Activated naive CD4-positive, alpha-beta T cell treated with anti-CD3 and anti-CD28 coated beads for 36 hours (primary cell): ENCODE measurements around the gene MYNN. TPM values are rescaled to one million over a fixed set of nuclear protein-coding genes. Genes with fewer than 3 reads are reported as not detected.

Source experiments
- total RNA-seq, 2 experiments: library from RNA; stranded (reverse); gene quantifications; one replicate each; pipeline ENCODE4 v1.2.3, GENCODE V29; 2021

MYNN gene
- total RNA-seq, 2 experiments from 2014 or later, result 12.0 to 13.5 TPM

Other genes starting within 250 kb of the MYNN start
- not detected for gene MECOM, start 109.7 kb upstream of the MYNN start, total RNA-seq
- 10 to 100 TPM; 16.0 to 20.4 TPM for gene TERC, start 8.3 kb upstream of the MYNN start, total RNA-seq
- under 1 TPM in 1 of 2 experiments, not detected in 1; 0.30 TPM for gene ACTRT3, start 3.8 kb upstream of the MYNN start, total RNA-seq
- under 1 TPM in 1 of 2 experiments, not detected in 1; 0.12 TPM for gene LRRIQ4, start 39.5 kb downstream of the MYNN start, total RNA-seq
- 1 to 10 TPM; 3.8 to 3.9 TPM for gene LRRC34, start 39.5 kb downstream of the MYNN start, total RNA-seq
- gene LRRC31, start 96.5 kb downstream of the MYNN start, total RNA-seq, result not detected
- not detected for gene SAMD7, start 138.2 kb downstream of the MYNN start, total RNA-seq
- gene SEC62, start 193.4 kb downstream of the MYNN start, total RNA-seq, result 10 to 100 TPM; 60.0 to 73.3 TPM